ENCODE data around the gene IL24.

GRCh38 chr1:206929524-206929923 is 32.3 kb downstream of the IL24 start:
- TF ChIP-seq EZH2 (IDR thresholded peaks at IDR 0.05) (no peak), POLR2AphosphoS5 (IDR thresholded peaks at IDR 0.05; ENCODE audit: borderline replicate concordance, low read depth, low read length) (no peak), FOXP2 (optimal IDR thresholded peaks at IDR 0.05; ENCODE audit: control extremely low read depth, extremely low read length, insufficient read depth) (no peak)

All from SK-N-MC (cell line).